Liver (tissue), 9 donors: ENCODE results near the gene PHYKPL. TPM values are rescaled to one million over a fixed set of nuclear protein-coding genes. Genes with fewer than 3 reads are reported as not detected.

ENCODE experiments used
- DNase-seq: peaks from one replicate; pipeline ENCODE4 v3.0.0-alpha.2; 2017; ENCODE audit warnings: low spot score
- H3K27ac ChIP-seq, 2 donors: one replicate each; pipeline ENCODE4 v1.7.0; 2013; ENCODE audit warnings: inconsistent platforms in 2 of 2, low read length in 2 of 2, control low read depth in 1 of 2, low read depth in 1 of 2, mild to moderate bottlenecking in 1 of 2
- H3K27me3 ChIP-seq, 4 donors: one replicate each; pipeline versions ENCODE4 v1.6.1 to v1.7.0; 2013; ENCODE audit warnings: low read length in 3 of 4, inconsistent platforms in 1 of 4, mild to moderate bottlenecking in 1 of 4, moderate library complexity in 1 of 4; ENCODE audit not compliant: control insufficient read depth in 4 of 4, insufficient read depth in 4 of 4
- H3K36me3 ChIP-seq, 4 donors: one replicate each; pipeline versions ENCODE4 v1.6.1 to v1.7.0; 2013; ENCODE audit warnings: low read length in 3 of 4, mild to moderate bottlenecking in 3 of 4, low read depth in 1 of 4, moderate library complexity in 1 of 4; ENCODE audit not compliant: control insufficient read depth in 4 of 4, insufficient read depth in 3 of 4
- H3K4me1 ChIP-seq, 4 donors: one replicate each; pipeline versions ENCODE4 v1.6.1 to v1.7.0; 2013; ENCODE audit warnings: low read length in 3 of 4, mild to moderate bottlenecking in 3 of 4, moderate library complexity in 1 of 4; ENCODE audit not compliant: control insufficient read depth in 4 of 4, insufficient read depth in 4 of 4
- H3K4me3 ChIP-seq, 3 donors: one replicate each; pipeline versions ENCODE4 v1.6.1 to v1.7.0; 2013; ENCODE audit warnings: low read length in 3 of 3, control low read depth in 1 of 3, low read depth in 1 of 3, mild to moderate bottlenecking in 1 of 3
- H3K9ac ChIP-seq, 2 donors: one replicate each; pipeline ENCODE4 v1.7.0; 2013; ENCODE audit warnings: low read length in 2 of 2, mild to moderate bottlenecking in 2 of 2, moderate library complexity in 2 of 2, control low read depth in 1 of 2, low read depth in 1 of 2
- H3K9me3 ChIP-seq, 4 donors: one replicate each; pipeline versions ENCODE4 v1.6.1 to v1.7.0; 2013; ENCODE audit warnings: low read length in 3 of 4; ENCODE audit not compliant: control insufficient read depth in 4 of 4
- ATF3 ChIP-seq: IDR thresholded peaks from 2 replicates; pipeline ENCODE4 v1.6.1; 2016; ENCODE audit warnings: antibody characterized with exemption
- EGR1 ChIP-seq, 2 donors: IDR thresholded peaks; 2 replicates each; pipeline ENCODE4 v1.6.1; 2016 to 2018; ENCODE audit warnings: antibody characterized with exemption in 2 of 2, low read depth in 2 of 2
- FOXA1 ChIP-seq: IDR thresholded peaks from 2 replicates; pipeline ENCODE4 v1.6.1; 2016; ENCODE audit warnings: antibody characterized with exemption
- FOXA2 ChIP-seq: IDR thresholded peaks from 2 replicates; pipeline ENCODE4 v1.6.1; 2016; ENCODE audit warnings: antibody characterized with exemption
- GABPA ChIP-seq, 2 donors: IDR thresholded peaks in 1 of 2; conservative IDR thresholded peaks in 1 of 2; 2 replicates each; pipeline ENCODE4 v1.6.1; 2016; ENCODE audit warnings: antibody characterized with exemption in 2 of 2, mild to moderate bottlenecking in 1 of 2, moderate library complexity in 1 of 2
- HNF4G ChIP-seq: IDR thresholded peaks from 2 replicates; pipeline ENCODE4 v1.6.1; 2016; ENCODE audit warnings: antibody characterized with exemption
- JUND ChIP-seq, 2 donors: IDR thresholded peaks; 2 replicates each; pipeline ENCODE4 v1.6.1; 2016; ENCODE audit warnings: antibody characterized with exemption in 2 of 2
- NR2F2 ChIP-seq: IDR thresholded peaks from 2 replicates; pipeline ENCODE4 v1.6.1; 2016; ENCODE audit warnings: antibody characterized with exemption
- REST ChIP-seq: IDR thresholded peaks from 2 replicates; pipeline ENCODE4 v1.6.1; 2016; ENCODE audit warnings: antibody characterized with exemption, mild to moderate bottlenecking
- RXRA ChIP-seq, 2 donors: IDR thresholded peaks; 2 replicates each; pipeline ENCODE4 v1.6.1; 2017 to 2018; ENCODE audit warnings: antibody characterized with exemption in 2 of 2, mild to moderate bottlenecking in 1 of 2
- WGBS: extraction: QIAGEN DNeasy Blood & Tissue Kit; methylation state at CpG from one replicate; pipeline ENCODE4 v1.1.7; 2013; 5-methylcytosine and 5-hydroxymethylcytosine counted together
- polyA plus RNA-seq, 2 donors: library from polyadenylated mRNA; stranded (reverse) in 1 of 2; unstranded in 1 of 2; fragments of 200-250 nt in 1 of 2; fragments of >200 nt in 1 of 2; fragmentation: Nextera tagmentation in 1 of 2; extraction: Ambion mirVana in 1 of 2; gene quantifications; one replicate each; pipeline versions ENCODE4 v1.2.1 to v1.2.3, GENCODE V29; 2013 to 2015
- total RNA-seq, 2 donors: library from RNA; depleted of rRNA; stranded (reverse); fragments of >200 nt; gene quantifications; one replicate each; pipeline ENCODE4 v1.2.3, GENCODE V29; 2014
- donor health status: healthy.
- donor health status: healthy.
- donor health status: healthy.
- donor health status: healthy.
- donor health status: healthy.

The PHYKPL gene
- total and polyA plus RNA-seq, 4 donors, result 25.6 to 103 (median 45.0) TPM

GRCh38 chr5:178211095-178212048, 21.2 kb downstream of the PHYKPL start:
- TF ChIP-seq ATF3 (no peak), HNF4G (no peak)
- Histone ChIP-seq H3K27ac (no peak overlapping the region), H3K36me3 (peaks cover 27 to 92% (median 66%) of the 10 kb centered on the region in 4 donors), H3K9me3 (no peaks in the 10 kb centered on the region), H3K4me3 (no peak overlapping the region), H3K4me1 (peaks cover 25 to 60% (median 51%) of the 10 kb centered on the region in 4 donors), H3K9ac (no peak overlapping the region), H3K27me3 (no peaks in the 10 kb centered on the region)
- DNase-seq, result no peak
- 69% methylated on average over 8 of the region's 8 CpGs for WGBS

GRCh38 chr5:178210686-178211085, 21.9 kb downstream of the PHYKPL start:
- Histone ChIP-seq H3K9ac (no peak overlapping the region), H3K27ac (no peak overlapping the region), H3K4me1 (peaks cover 27 to 63% (median 55%) of the 10 kb centered on the region in 4 donors), H3K27me3 (no peaks in the 10 kb centered on the region), H3K9me3 (no peaks in the 10 kb centered on the region), H3K4me3 (no peak overlapping the region), H3K36me3 (peaks cover 29 to 87% (median 63%) of the 10 kb centered on the region in 4 donors)
- WGBS, result 85% methylated on average over 5 of the region's 5 CpGs
- TF ChIP-seq ATF3 (no peak), EGR1 (IDR thresholded peaks at IDR 0.05; ENCODE audit: low read depth in 2 of 2) (no peak), NR2F2 (no peak), HNF4G (no peak), JUND (IDR thresholded peaks at IDR 0.05) (no peak), RXRA (IDR thresholded peaks at IDR 0.05) (no peak), FOXA1 (no peak)
- DNase-seq, result no peak

- Histone ChIP-seq H3K27me3 (no peaks in the 10 kb centered on the region), H3K9me3 (no peaks in the 10 kb centered on the region), H3K4me3 (no peak overlapping the region), H3K9ac (no peak overlapping the region), H3K4me1 (peaks cover 21 to 61% (median 54%) of the 10 kb centered on the region in 4 donors), H3K27ac (no peak overlapping the region), H3K36me3 (peaks cover 26 to 81% (median 57%) of the 10 kb centered on the region in 4 donors)
- no peak for TF ChIP-seq NR2F2
- no peak for TF ChIP-seq FOXA2
- no peak for TF ChIP-seq GABPA (IDR thresholded peaks at IDR 0.05 in 1 of 2, conservative IDR thresholded peaks at IDR 0.05 in 1 of 2)
- no peak for TF ChIP-seq REST
- WGBS, result 94% methylated on average over 18 of the region's 18 CpGs
- no peak for DNase-seq
These were observed 22.5 kb downstream of the PHYKPL start for GRCh38 chr5:178210073-178210535.
